Peyer's patch (tissue), 4 donors: Measurements from ENCODE around the gene ACTR3C. TPM values are rescaled to one million over a fixed set of nuclear protein-coding genes. Genes with fewer than 3 reads are reported as not detected.

Experiments used
- DNase-seq, 3 donors: peaks; one replicate each; pipeline ENCODE4 v3.0.0-alpha.2; 2017 to 2019
- H3K27ac ChIP-seq, 4 donors: fragments of 200-600 bp; sonication (generic); one replicate each; pipeline ENCODE4 v1.5.1; 2016 to 2019
- H3K27me3 ChIP-seq, 2 donors: fragments of 200-600 bp; sonication (generic); one replicate each; pipeline ENCODE4 v1.5.1; 2019
- H3K36me3 ChIP-seq, 3 donors: fragments of 200-600 bp; sonication (generic); one replicate each; pipeline ENCODE4 v1.5.1; 2016 to 2019
- H3K4me1 ChIP-seq, 4 donors: fragments of 200-600 bp; sonication (generic); one replicate each; pipeline ENCODE4 v1.5.1; 2016 to 2019
- H3K4me3 ChIP-seq, 4 donors: fragments of 200-600 bp; sonication (generic); 1 replicate in 3 of 4; 2 replicates in 1 of 4; pipeline ENCODE4 v1.5.1; 2016 to 2019; ENCODE audit warnings: mild to moderate bottlenecking in 1 of 4
- H3K9me3 ChIP-seq, 4 donors: fragments of 200-600 bp; sonication (generic); one replicate each; pipeline ENCODE4 v1.5.1; 2016 to 2019; ENCODE audit warnings: mild to moderate bottlenecking in 1 of 4
- CTCF ChIP-seq, 6 experiments: fragments of 450-650 bp in 4 of 6; fragments of 200-600 bp in 2 of 6; sonication (generic) in 1 of 6; IDR thresholded peaks; one replicate each; pipeline ENCODE4 v1.5.1; 2017 to 2019; ENCODE audit warnings: antibody characterized with exemption in 6 of 6, mild to moderate bottlenecking in 3 of 6, moderate library complexity in 1 of 6
- POLR2A ChIP-seq, 2 donors: fragments of 450-650 bp; IDR thresholded peaks; one replicate each; pipeline ENCODE4 v1.5.1; 2017; ENCODE audit warnings: antibody characterized with exemption in 2 of 2, mild to moderate bottlenecking in 2 of 2, moderate library complexity in 2 of 2
- total RNA-seq, 4 donors: library from RNA; depleted of rRNA; stranded (reverse); fragments of >200 nt; gene quantifications; one replicate each; pipeline ENCODE4 v1.1.0, GENCODE V29; 2016

ACTR3C gene
- total RNA-seq, 4 donors from 2014 or later = 34.5 to 70.4 (median 56.8) TPM

DNA sequence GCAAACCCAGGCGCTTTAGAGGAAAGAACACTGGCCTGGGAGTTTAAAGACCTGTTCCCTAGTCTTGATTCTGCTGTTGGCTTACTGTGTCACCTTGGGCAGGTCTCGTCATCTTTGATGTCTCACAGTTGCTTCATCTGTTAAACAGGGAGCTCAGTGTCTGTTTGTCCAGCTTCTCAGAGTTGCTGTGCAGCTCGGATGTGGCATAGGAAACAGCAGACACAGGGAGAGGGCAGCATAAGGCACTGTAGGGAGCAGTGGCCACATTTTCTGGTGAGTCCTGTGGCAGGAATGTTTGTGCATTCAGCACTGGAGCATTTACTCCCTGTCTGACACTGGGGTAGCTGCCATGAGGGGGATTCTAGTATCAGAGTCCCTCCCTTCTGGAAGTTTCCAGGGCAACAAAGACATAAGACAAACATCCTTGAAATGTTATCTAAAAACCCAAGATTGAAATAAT, 47.3 kb upstream of the ACTR3C start:
- peak overlapping the region in 2 of 4 donors; percentile 84 to 93 for H3K4me3 ChIP-seq
- H3K36me3 ChIP-seq = peaks cover 0 to 34% (median 0%) of the 10 kb centered on the region in 3 donors
- H3K9me3 ChIP-seq = no peaks in the 10 kb centered on the region
- peak in 1 of 3 donors; percentile 41 for DNase-seq
- no peak for TF ChIP-seq CTCF (IDR thresholded peaks at IDR 0.05)
- no peak for TF ChIP-seq POLR2A (IDR thresholded peaks at IDR 0.05)
- H3K27ac ChIP-seq = peak overlapping the region in 3 of 4 donors; percentile 94 to 99 (median 98)
- no peaks in the 10 kb centered on the region for H3K27me3 ChIP-seq
- peaks cover 0 to 52% (median 16%) of the 10 kb centered on the region in 4 donors for H3K4me1 ChIP-seq

DNA sequence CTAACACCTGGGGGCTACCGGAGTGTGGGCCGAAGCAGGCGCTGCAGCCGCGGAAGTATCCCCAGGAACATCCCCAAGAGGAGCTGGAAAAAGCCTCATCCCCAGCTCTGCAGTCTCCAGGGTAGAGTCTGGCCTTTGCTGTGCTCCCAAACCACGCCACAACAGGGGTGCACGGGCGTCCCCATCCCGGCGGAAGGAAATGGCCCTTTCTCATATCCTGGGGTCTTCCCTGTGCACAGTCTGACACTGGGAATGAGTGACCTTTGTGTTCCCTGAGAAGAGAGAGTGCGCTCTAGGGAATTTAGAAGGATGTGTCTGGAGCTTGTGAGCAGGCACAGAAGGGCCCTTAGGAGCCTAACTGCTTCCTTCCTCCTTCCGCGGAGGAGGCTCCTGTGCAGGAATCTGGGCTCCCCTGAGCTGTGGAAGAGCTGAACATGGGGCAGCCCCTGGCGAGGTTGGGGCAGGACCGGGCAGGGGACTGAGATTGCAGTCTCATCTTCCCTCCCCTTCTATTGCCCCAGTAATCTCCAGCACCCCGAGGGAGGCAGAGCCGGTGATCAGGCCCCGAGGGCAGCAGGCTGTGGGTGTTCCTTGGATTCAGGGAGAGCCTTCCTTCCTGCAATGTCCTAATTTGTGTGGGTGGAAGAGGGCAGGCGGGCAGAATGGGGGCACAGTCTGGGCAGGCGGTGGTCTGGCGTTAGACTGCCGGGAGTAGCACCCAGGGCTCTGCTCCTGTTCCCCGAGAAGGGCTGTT, 46.6 kb upstream of the ACTR3C start:
- H3K27ac ChIP-seq = peak overlapping the region; percentile 90 to 99 (median 96)
- DNase-seq = peak in 1 of 3 donors; percentile 43
- peak overlapping the region; percentile 84 to 93 (median 91) for H3K4me3 ChIP-seq
- peaks cover 0 to 52% (median 16%) of the 10 kb centered on the region in 4 donors for H3K4me1 ChIP-seq
- no peaks in the 10 kb centered on the region for H3K9me3 ChIP-seq
- H3K27me3 ChIP-seq = no peaks in the 10 kb centered on the region
- peaks cover 0 to 34% (median 0%) of the 10 kb centered on the region in 3 donors for H3K36me3 ChIP-seq
- TF ChIP-seq POLR2A (IDR thresholded peaks at IDR 0.05) (no peak), CTCF (IDR thresholded peaks at IDR 0.05) (no peak)

- H3K9me3 ChIP-seq = no peaks in the 10 kb centered on the region
- H3K27ac ChIP-seq = peak overlapping the region; percentile 90 to 99 (median 96)
- peaks cover 0 to 34% (median 0%) of the 10 kb centered on the region in 3 donors for H3K36me3 ChIP-seq
- no peaks in the 10 kb centered on the region for H3K27me3 ChIP-seq
- peak overlapping the region; percentile 84 to 93 (median 91) for H3K4me3 ChIP-seq
- H3K4me1 ChIP-seq = peaks cover 0 to 51% (median 16%) of the 10 kb centered on the region in 4 donors
- TF ChIP-seq POLR2A (IDR thresholded peaks at IDR 0.05) (peak in 1 of 2 donors; percentile 20), CTCF (IDR thresholded peaks at IDR 0.05) (no peak)
- DNase-seq = peak; percentile 78 to 82 (median 80)
Observed at GRCh38 chr7:150368884-150369747, 45.8 kb upstream of the ACTR3C start.

DNA sequence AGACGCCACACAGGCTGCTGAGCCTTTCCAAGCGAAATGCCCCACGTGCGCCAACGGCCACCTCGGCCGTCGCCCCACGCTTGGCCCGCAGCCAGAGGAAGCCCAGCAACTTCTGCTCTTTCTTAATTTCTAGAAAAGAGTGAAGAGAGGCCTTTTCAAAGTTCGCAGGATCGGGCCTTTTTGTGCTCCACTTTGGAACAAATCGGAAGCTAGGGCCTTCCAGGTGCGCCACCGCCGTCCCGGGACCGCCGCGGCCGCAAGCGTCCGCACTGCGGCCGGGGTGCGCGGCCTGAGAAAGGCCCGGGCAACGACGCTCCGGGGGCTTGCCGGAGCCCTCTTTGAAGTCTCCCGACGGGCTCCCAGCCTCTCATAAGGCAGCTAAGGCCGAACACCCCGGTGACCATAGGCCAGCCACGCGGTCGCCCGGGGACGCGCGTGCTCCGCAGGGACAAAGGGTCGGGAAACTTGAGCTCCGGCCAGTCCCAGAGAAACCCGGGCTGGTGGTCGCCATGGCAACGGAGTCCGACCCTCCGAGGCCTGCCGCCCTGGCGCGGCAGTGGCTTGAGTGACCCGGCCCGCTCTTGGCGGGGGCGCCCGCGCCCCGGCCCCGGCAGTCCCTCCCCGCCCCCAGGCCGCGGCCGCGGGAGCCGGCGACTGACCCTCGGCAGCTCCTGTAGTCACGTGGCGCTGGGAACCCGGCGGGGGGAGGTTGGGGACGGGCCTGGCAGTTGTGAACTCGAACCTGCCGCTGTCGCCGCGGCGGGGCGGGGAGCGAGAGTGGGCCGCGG, 44.9 kb upstream of the ACTR3C start, which contains the start of gene REPIN1:
Gene REPIN1, plus strand, starts transcription at position 727 of the 788 bp plus-strand sequence. CDS start 890 bp downstream, outside the sequence.
- Histone ChIP-seq H3K27ac (peak within 1 kb of the TSS; percentile 90 to 99 (median 96)), H3K9me3 (no peaks in the 10 kb centered on the region), H3K4me3 (peak within 1 kb of the TSS; percentile 84 to 93 (median 91)), H3K27me3 (no peaks in the 10 kb centered on the region), H3K4me1 (peaks cover 0 to 43% (median 21%) of the 10 kb centered on the region in 4 donors), H3K36me3 (peaks cover 0 to 26% (median 0%) of the 10 kb centered on the region in 3 donors)
- TF ChIP-seq CTCF (IDR thresholded peaks at IDR 0.05) = no peak
- TF ChIP-seq POLR2A (IDR thresholded peaks at IDR 0.05) = peak; percentile 35 to 76
- peak; percentile 85 to 96 (median 95) for DNase-seq
